ENCODE results near the gene MATR3.

The MATR3 gene

DNA sequence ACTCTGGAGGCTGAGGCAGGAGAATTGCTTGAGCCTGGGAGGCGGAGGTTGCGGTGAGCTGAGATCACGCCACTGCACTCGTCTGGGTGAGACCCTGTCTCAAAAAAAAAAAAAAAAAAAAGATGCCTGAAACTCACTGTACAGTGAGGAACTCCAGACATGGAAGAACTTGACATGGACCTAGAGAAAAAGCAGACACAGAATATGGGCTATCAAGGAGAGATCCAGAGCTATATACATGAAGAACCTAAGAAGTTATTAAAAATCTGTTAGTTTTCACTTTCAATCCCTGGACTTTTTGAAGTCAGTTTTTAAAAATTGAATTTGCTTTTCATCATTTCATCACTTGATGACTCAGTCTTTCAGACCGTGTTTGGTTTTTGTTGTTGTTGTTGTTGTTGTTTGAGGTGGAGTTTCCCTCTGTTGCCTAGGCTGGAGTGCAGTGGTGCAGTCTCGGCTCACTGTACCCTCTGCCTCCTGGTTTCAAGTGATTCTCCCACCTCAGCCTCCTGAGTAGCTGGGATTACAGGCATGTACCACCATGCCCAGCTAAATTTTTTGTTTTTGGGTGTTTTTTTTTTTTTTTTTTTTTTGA lies 68.4 kb downstream of the MATR3 start:
- no peak for DNase-seq

DNA sequence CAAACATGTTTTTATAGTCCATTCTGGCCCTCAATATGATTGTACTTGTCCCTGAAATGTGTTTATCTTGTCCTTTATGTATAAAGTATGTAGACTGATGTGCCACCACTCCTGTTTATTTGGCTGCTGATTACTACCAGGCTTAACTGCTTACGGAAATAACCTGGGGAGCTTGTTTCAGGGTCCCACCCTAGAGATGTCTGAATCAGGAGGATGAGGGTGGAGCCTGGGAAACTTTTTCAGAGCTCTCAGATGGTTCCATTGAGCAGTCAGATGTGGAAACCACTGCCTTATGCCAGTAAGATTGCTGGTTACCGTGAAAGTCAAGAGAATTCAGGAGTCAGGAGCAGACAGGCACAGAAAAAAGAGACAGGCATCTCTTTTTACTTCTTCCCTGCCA lies 70.4 kb downstream of the MATR3 start:
- DNase-seq, result no peak

DNA sequence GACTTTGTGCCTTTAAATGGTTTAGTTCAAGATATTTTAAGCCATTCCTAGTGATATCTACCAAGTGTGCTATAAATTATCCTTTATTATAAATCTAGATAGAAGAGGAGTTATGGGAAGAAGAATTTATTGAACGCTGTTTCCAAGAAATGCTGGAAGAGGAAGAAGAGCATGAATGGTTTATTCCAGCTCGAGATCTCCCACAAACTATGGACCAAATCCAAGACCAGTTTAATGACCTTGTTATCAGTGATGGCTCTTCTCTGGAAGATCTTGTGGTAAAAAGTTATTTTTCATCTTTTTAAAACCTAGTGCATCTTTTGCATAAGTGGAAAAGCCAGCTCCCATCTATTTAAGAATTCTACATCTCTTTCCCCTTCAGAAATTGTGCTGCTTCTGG lies 70.9 kb downstream of the MATR3 start:
- DNase-seq, result no peak

DNA sequence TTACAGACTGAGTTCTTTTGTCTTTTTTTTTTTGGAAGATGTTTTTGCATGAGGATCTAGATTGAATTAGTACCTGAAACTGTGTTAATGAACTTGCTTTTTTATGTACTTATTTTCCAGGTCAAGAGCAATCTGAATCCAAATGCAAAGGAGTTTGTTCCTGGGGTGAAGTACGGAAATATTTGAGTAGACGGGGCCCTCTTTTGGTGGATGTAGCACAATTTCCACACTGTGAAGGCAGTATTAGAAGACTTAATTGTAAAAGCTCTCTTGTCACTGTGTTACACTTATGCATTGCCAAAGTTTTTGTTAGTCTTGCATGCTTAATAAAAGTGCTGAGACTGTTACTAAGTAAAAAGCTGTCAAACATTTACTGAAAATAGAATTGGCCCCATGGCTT lies 75.1 kb downstream of the MATR3 start:
- no peak for DNase-seq

DNA sequence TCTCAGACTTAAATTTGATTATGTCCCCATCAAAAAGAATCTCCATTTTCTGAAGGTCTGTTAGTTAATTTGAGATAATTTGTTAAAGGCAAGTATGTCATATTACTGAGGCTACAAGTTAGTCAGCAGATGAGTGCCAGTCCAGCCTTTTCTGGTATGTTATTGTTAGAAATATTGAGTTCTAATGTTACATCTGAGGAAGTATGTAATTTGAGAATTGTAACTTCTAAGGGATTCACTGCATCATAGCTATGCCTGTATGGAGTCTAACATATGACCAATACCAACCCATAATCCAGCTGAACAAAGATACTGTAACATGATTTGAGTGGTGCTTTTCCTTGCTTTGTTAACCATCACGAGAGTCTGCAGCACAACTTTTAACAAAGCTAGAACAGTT lies 75.6 kb downstream of the MATR3 start:
- no peak for DNase-seq

DNA sequence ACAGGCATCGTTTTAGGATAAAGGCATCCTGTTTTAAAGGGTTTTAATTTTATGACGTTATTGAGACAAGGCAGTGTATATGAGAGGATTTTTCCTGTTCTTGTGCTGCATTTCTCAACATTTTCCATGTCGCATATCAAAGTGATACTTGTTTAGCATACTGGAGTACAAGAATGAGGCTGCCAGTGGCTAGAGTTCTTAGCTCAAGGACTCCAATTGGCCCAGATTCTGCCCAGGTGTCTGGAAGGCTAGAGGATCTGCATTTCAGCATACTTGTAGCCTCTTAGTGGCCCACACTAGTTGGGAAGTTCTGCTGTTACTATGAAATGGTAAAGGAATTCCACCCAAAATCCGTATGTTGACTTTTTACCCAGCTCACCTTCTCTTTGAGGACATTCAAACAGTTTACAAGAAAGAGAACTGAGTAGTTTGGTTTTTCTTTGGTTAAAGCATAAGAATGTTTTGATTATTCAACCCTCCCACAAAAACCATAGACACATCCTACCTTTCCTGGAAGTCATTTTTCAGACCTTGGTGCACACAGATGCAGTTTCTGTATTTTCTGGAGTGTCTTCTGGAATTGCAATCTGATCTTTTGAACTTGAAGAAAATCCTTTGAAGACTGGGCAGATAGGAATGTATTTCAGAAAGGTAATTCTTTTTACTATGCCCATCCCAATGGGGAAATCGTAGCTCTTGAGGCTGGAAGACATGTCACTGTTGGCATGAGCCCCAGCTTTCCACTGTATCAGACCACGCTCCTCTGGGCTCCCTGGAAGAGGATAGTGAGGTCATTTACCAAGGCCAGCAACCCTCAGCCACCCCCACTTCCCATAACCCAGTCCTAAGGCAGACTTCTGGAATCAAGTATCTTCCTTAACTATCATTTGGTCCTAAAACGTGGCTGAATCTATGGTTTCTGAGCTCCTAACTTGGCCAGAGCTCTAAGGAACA lies 78.2 kb downstream of the MATR3 start:
- DNase-seq, result no peak

DNA sequence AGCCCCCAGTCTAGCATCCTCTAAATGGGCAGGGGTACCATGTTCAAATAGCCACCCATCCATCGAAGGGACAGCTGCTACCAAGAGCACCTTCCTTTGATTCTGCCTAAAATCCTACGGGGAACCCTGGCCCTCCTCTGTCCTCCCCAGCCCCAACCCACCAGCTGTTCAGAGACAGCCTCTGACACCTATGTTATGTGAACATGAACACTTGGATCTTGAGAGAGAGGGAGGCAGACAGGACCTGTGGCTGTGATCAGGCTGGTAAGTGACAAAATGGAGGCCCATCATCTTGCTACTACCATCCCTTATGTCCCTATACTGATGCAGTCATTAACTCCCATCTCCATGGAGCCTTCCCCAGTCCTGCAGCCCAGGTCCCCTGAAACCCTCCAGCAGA lies 81.4 kb downstream of the MATR3 start:
- DNase-seq, result no peak

DNA sequence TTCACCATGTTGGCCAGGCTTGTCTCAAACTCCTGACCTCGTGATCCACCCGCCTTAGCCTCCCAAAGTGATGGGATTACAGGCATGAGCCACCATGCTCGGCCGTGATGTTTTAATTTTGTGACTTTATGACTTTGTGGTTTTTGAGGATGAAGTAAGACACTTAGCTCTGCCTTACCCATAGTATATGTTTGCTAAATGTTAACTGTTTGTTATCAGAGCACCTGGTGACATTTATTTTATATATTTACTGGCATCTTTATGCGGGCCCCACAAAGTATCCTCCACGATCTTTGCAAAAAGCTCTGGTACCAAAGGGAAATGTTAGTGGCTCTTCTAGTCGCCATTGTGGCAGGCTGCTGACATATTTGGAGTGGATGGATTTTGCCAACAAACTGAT lies 82.8 kb downstream of the MATR3 start:
- DNase-seq, result no peak

DNA sequence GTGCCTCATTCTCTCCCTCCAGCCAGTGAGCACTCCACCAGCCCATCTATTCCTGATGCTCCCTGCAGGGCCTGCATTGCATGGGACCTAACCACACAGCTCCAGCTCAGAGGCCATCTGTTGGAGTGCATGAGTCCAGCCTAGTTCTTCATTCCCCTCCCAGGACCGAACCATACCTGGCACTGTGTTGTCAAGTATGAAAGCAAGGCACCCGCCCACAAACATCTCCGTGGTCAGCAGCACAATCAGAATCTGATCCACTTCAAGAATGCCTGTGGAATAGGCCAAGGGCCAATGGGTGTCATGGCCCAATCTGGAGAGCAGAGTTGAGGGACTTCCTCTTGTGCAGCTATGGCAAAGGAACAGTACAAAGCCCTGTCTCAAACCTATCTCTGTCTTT lies 83.7 kb downstream of the MATR3 start:
- no peak for DNase-seq

DNA sequence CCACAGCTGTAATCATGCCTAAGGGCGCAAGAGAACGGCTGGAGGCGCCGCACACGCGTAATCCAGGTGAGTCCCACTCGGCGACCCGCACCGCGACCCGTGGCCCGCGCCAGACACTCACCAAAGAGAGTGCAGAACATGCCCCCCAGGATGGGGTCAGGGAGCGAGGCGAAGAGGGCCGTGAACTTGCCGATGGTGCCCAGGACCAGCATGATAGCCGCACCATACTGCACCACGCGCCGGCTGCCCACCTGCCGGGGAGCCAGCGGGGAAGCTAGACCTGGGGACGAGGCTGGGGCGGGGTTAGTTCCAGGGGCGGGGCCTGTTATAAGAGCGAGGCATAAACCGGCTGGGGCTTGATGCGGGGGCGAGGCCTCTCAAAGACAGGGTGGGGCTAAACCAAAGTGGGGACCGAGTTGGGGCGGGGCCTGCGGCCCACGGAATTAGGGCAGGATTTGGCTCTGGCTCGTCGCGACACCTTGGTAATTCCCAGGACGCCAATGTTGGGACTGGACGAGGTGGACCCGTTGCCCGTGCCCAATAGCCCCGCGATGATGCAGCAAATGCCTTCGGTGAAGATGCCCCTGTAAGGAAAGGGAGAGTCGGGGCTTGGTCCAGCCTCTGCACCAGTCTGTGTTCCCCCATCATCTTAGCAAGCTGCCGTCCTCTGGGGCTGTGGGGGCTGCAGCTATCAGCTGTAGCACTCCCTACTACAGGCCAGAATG lies 84.7 kb downstream of the MATR3 start:
- DNase-seq, result no peak

DNA sequence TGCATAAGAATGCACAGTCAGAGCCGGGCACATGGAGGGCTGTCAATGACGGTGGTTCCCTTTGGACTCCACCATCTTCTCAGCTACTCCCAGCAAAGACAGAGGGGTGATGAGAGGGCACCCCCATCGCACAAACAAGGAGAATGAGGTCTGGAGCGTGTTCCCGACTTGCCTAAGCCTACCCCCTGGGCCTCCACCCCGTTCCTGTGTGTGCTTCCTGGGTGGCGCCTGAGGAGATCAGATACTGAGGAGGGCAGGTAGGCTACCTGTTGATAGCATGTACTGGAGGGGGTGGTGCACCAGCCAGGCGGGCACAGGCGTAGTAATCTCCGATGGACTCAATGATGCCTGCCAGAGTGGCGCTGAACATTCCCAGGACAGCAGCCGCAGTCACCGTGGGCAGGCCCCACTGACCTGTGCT lies 85.4 kb downstream of the MATR3 start:
- DNase-seq, result no peak

DNA sequence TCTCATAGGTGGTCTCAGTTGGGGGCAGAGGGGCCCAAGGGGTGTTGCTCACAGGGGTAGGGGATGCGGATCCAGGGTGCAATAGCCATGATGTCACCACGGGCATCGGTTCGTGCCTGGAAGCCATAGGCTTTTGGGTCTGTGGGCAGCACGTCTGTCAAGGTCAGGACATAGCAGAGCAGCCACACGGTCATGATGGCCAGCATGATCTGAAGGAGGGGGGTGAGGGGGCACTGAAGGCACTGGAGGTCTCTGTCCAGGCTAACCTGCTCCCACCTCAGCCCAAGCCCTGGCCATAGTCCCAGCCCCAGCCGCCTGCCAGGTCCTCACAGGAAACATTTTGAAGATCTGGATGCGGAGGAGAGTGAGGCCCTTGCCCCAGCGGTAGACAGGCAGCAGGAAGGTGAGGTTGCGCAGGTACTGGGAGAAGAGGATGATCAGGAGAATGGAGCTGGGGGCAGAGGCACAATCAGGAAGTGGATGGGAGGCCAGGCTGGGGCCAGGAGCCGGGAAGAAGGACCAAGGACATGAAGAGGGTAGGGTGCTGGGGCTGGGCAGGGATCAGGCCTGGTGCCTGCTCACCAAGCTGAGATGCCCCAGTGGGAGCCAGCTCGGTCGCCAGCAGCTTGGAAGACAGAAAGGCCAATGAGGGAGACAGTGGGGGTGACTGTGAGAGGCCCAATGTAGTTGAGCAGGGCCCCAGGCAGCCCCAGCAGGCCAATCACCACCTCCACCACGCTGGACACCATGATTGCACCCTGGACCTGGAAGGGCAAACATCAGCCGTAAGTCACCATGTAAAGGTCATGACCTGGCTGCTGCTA lies 86.3 kb downstream of the MATR3 start:
- no peak for DNase-seq

Data from NCI-H2029 (cell line).